ENCODE results near the gene INAVA.

DNA sequence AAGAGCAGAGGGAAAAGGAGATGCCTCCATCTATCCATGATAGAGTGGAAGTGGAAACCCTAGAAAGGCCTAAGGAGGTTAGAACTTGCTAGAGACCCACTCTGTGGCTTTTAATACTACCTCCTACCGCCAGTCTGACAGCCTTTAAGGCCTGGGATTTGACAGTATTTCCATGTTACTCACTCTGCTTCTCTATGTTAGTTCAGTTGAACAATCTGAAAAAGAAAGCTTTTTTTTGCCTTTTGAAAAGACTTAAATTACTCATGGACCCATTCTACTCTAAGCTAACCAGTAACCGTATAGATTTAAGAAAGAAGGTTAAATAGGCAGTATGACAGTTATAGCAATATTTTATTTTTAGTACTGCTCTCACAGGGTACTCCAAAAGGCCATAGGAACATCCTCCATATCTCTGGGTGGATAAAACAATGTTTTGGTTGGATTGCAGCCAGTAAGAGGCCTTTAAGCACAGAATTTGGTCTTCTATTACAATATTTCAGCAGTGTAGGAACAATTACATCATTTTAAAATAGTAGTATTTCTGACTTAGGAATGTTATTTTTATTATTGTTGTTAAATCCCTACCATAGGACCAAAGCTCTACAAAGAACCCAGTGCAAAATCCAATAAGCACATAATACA, 37.9 kb upstream of the INAVA start:
- TF ChIP-seq POLR2AphosphoS5 (IDR thresholded peaks at IDR 0.05; ENCODE audit: low read depth) (no peak), CTCF (conservative IDR thresholded peaks at IDR 0.05; ENCODE audit: low read depth in 2 of 2) (no peak), EZH2 (IDR thresholded peaks at IDR 0.05; ENCODE audit: low read depth, unreplicated experiment) (no peak), REST (IDR thresholded peaks at IDR 0.05; ENCODE audit: unreplicated experiment) (no peak), JUNB (IDR thresholded peaks at IDR 0.05; ENCODE audit: unreplicated experiment) (no peak), ETS1 (IDR thresholded peaks at IDR 0.05) (no peak), EZH2phosphoT487 (IDR thresholded peaks at IDR 0.05; ENCODE audit: unreplicated experiment) (no peak), ZNF462 (CRISPR knock-in tag; IDR thresholded peaks at IDR 0.05) (no peak)
